Liver (tissue), 9 donors: Measurements from ENCODE around the gene SEC24D. TPM values are rescaled to one million over a fixed set of nuclear protein-coding genes. Genes with fewer than 3 reads are reported as not detected.

Source experiments
- DNase-seq: peaks from one replicate; pipeline ENCODE4 v3.0.0-alpha.2; 2017; ENCODE audit warnings: low spot score
- H3K27ac ChIP-seq, 2 donors: one replicate each; pipeline ENCODE4 v1.7.0; 2013; ENCODE audit warnings: inconsistent platforms in 2 of 2, low read length in 2 of 2, control low read depth in 1 of 2, low read depth in 1 of 2, mild to moderate bottlenecking in 1 of 2
- H3K27me3 ChIP-seq, 4 donors: one replicate each; pipeline versions ENCODE4 v1.6.1 to v1.7.0; 2013; ENCODE audit warnings: low read length in 3 of 4, inconsistent platforms in 1 of 4, mild to moderate bottlenecking in 1 of 4, moderate library complexity in 1 of 4; ENCODE audit not compliant: control insufficient read depth in 4 of 4, insufficient read depth in 4 of 4
- H3K36me3 ChIP-seq, 4 donors: one replicate each; pipeline versions ENCODE4 v1.6.1 to v1.7.0; 2013; ENCODE audit warnings: low read length in 3 of 4, mild to moderate bottlenecking in 3 of 4, low read depth in 1 of 4, moderate library complexity in 1 of 4; ENCODE audit not compliant: control insufficient read depth in 4 of 4, insufficient read depth in 3 of 4
- H3K4me1 ChIP-seq, 4 donors: one replicate each; pipeline versions ENCODE4 v1.6.1 to v1.7.0; 2013; ENCODE audit warnings: low read length in 3 of 4, mild to moderate bottlenecking in 3 of 4, moderate library complexity in 1 of 4; ENCODE audit not compliant: control insufficient read depth in 4 of 4, insufficient read depth in 4 of 4
- H3K4me3 ChIP-seq, 3 donors: one replicate each; pipeline versions ENCODE4 v1.6.1 to v1.7.0; 2013; ENCODE audit warnings: low read length in 3 of 3, control low read depth in 1 of 3, low read depth in 1 of 3, mild to moderate bottlenecking in 1 of 3
- H3K9ac ChIP-seq, 2 donors: one replicate each; pipeline ENCODE4 v1.7.0; 2013; ENCODE audit warnings: low read length in 2 of 2, mild to moderate bottlenecking in 2 of 2, moderate library complexity in 2 of 2, control low read depth in 1 of 2, low read depth in 1 of 2
- H3K9me3 ChIP-seq, 4 donors: one replicate each; pipeline versions ENCODE4 v1.6.1 to v1.7.0; 2013; ENCODE audit warnings: low read length in 3 of 4; ENCODE audit not compliant: control insufficient read depth in 4 of 4
- EGR1 ChIP-seq, 2 donors: IDR thresholded peaks; 2 replicates each; pipeline ENCODE4 v1.6.1; 2016 to 2018; ENCODE audit warnings: antibody characterized with exemption in 2 of 2, low read depth in 2 of 2
- FOXA1 ChIP-seq: IDR thresholded peaks from 2 replicates; pipeline ENCODE4 v1.6.1; 2016; ENCODE audit warnings: antibody characterized with exemption
- FOXA2 ChIP-seq: IDR thresholded peaks from 2 replicates; pipeline ENCODE4 v1.6.1; 2016; ENCODE audit warnings: antibody characterized with exemption
- GABPA ChIP-seq, 2 donors: IDR thresholded peaks in 1 of 2; conservative IDR thresholded peaks in 1 of 2; 2 replicates each; pipeline ENCODE4 v1.6.1; 2016; ENCODE audit warnings: antibody characterized with exemption in 2 of 2, mild to moderate bottlenecking in 1 of 2, moderate library complexity in 1 of 2
- HNF4A ChIP-seq, 2 donors: conservative IDR thresholded peaks; 2 replicates each; pipeline ENCODE4 v1.6.1; 2016; ENCODE audit warnings: antibody characterized with exemption in 2 of 2, mild to moderate bottlenecking in 2 of 2
- HNF4G ChIP-seq: IDR thresholded peaks from 2 replicates; pipeline ENCODE4 v1.6.1; 2016; ENCODE audit warnings: antibody characterized with exemption
- JUND ChIP-seq, 2 donors: IDR thresholded peaks; 2 replicates each; pipeline ENCODE4 v1.6.1; 2016; ENCODE audit warnings: antibody characterized with exemption in 2 of 2
- NR2F2 ChIP-seq: IDR thresholded peaks from 2 replicates; pipeline ENCODE4 v1.6.1; 2016; ENCODE audit warnings: antibody characterized with exemption
- RAD21 ChIP-seq, 2 donors: IDR thresholded peaks; 2 replicates each; pipeline ENCODE4 v1.6.1; 2016; ENCODE audit warnings: antibody characterized with exemption in 2 of 2, mild to moderate bottlenecking in 2 of 2
- RXRA ChIP-seq, 2 donors: IDR thresholded peaks; 2 replicates each; pipeline ENCODE4 v1.6.1; 2017 to 2018; ENCODE audit warnings: antibody characterized with exemption in 2 of 2, mild to moderate bottlenecking in 1 of 2
- SP1 ChIP-seq: IDR thresholded peaks from 2 replicates; pipeline ENCODE4 v1.6.1; 2018; ENCODE audit warnings: antibody characterized with exemption, mild to moderate bottlenecking
- ZBTB33 ChIP-seq: IDR thresholded peaks from 2 replicates; pipeline ENCODE4 v1.6.1; 2016; ENCODE audit warnings: antibody characterized with exemption
- WGBS: extraction: QIAGEN DNeasy Blood & Tissue Kit; methylation state at CpG from one replicate; pipeline ENCODE4 v1.1.7; 2013; 5-methylcytosine and 5-hydroxymethylcytosine counted together
- polyA plus RNA-seq, 2 donors: library from polyadenylated mRNA; stranded (reverse) in 1 of 2; unstranded in 1 of 2; fragments of 200-250 nt in 1 of 2; fragments of >200 nt in 1 of 2; fragmentation: Nextera tagmentation in 1 of 2; extraction: Ambion mirVana in 1 of 2; gene quantifications; one replicate each; pipeline versions ENCODE4 v1.2.1 to v1.2.3, GENCODE V29; 2013 to 2015
- total RNA-seq, 2 donors: library from RNA; depleted of rRNA; stranded (reverse); fragments of >200 nt; gene quantifications; one replicate each; pipeline ENCODE4 v1.2.3, GENCODE V29; 2014
- TF ChIP-seq, protein P1 (sequence below): IDR thresholded peaks from 2 replicates; pipeline ENCODE4 v1.6.1; 2016; ENCODE audit warnings: antibody characterized with exemption
- TF ChIP-seq, protein P2 (sequence below): IDR thresholded peaks from 2 replicates; pipeline ENCODE4 v1.6.1; 2016; ENCODE audit warnings: antibody characterized with exemption, mild to moderate bottlenecking
- TF ChIP-seq, protein P3 (sequence below): fragments of 150-350 bp; IDR thresholded peaks from 2 replicates; pipeline ENCODE4 v1.5.1; 2017; ENCODE audit warnings: improper control_type of control experiment, low read depth, low read length; ENCODE audit not compliant: missing input control
- donor health status: healthy.
- donor health status: healthy.
- donor health status: healthy.
- donor health status: healthy.
- donor health status: healthy.

The SEC24D gene
- total and polyA plus RNA-seq, 4 donors: 16.0 to 80.8 (median 33.7) TPM

- TF ChIP-seq HNF4G (no peak), RAD21 (IDR thresholded peaks at IDR 0.05) (no peak), FOXA2 (no peak)
Measured at GRCh38 chr4:118842055-118842454, 6.1 kb upstream of the SEC24D start (continued).

DNA sequence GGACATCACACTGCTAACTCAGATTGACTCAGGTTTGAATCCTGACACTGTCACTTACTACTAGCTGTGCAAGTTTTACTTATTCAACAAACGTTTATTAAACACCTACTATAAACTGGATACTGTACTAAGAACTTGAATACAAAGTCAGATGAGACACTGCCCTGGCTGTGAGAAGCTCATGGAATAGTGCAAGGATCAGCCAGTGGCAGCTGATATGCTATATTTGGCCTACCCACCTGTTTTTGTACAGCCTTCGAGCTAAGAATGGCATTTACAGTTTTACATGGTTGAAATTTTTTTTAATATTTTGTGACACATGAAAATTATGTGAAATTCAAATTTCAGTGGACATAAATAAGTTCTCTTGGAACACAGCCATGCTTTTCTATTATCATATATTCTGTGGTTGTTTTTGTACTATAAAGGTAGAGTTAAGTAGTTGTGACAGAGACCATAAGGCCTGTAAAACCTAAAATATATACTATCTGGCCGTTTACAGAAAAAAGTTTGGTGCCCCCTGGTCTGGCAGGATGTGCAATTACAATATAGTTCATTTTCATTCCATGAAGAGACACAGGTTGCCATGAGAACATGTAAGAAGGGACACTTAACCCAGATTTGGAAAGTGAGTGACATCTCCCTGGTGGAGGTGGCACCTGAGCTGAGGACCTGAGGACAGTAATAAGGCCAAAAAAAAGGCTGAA, 3.4 kb upstream of the SEC24D start:
- no peak overlapping the region for H3K4me3 ChIP-seq
- H3K9ac ChIP-seq: no peak overlapping the region
- TF ChIP-seq ZBTB33: no peak
- TF ChIP-seq FOXA2: no peak
- TF ChIP-seq, protein P1, sequence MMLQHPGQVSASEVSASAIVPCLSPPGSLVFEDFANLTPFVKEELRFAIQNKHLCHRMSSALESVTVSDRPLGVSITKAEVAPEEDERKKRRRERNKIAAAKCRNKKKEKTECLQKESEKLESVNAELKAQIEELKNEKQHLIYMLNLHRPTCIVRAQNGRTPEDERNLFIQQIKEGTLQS: no peak
- no peak for TF ChIP-seq RXRA (IDR thresholded peaks at IDR 0.05)
- TF ChIP-seq HNF4A (conservative IDR thresholded peaks at IDR 0.05): no peak
- no peak for TF ChIP-seq RAD21 (IDR thresholded peaks at IDR 0.05)
- no peak for TF ChIP-seq SP1
- no peak for TF ChIP-seq JUND (IDR thresholded peaks at IDR 0.05)
- no peak for TF ChIP-seq HNF4G
- TF ChIP-seq FOXA1: no peak
- TF ChIP-seq, protein P2, sequence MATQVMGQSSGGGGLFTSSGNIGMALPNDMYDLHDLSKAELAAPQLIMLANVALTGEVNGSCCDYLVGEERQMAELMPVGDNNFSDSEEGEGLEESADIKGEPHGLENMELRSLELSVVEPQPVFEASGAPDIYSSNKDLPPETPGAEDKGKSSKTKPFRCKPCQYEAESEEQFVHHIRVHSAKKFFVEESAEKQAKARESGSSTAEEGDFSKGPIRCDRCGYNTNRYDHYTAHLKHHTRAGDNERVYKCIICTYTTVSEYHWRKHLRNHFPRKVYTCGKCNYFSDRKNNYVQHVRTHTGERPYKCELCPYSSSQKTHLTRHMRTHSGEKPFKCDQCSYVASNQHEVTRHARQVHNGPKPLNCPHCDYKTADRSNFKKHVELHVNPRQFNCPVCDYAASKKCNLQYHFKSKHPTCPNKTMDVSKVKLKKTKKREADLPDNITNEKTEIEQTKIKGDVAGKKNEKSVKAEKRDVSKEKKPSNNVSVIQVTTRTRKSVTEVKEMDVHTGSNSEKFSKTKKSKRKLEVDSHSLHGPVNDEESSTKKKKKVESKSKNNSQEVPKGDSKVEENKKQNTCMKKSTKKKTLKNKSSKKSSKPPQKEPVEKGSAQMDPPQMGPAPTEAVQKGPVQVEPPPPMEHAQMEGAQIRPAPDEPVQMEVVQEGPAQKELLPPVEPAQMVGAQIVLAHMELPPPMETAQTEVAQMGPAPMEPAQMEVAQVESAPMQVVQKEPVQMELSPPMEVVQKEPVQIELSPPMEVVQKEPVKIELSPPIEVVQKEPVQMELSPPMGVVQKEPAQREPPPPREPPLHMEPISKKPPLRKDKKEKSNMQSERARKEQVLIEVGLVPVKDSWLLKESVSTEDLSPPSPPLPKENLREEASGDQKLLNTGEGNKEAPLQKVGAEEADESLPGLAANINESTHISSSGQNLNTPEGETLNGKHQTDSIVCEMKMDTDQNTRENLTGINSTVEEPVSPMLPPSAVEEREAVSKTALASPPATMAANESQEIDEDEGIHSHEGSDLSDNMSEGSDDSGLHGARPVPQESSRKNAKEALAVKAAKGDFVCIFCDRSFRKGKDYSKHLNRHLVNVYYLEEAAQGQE: no peak
- no peak for TF ChIP-seq EGR1 (IDR thresholded peaks at IDR 0.05; ENCODE audit: low read depth in 2 of 2)
- no peaks in the 10 kb centered on the region for H3K27me3 ChIP-seq
- DNase-seq: no peak
- WGBS: 80% methylated on average over 3 of the region's 3 CpGs
- peaks cover 0 to 12% (median 7%) of the 10 kb centered on the region in 4 donors for H3K4me1 ChIP-seq
- no peaks in the 10 kb centered on the region for H3K36me3 ChIP-seq
- no peak overlapping the region for H3K27ac ChIP-seq
- H3K9me3 ChIP-seq: no peaks in the 10 kb centered on the region

GRCh38 chr4:118837121-118837507, 1.2 kb upstream of the SEC24D start:
- 78% methylated on average over 4 of the region's 4 CpGs for WGBS
- H3K27ac ChIP-seq: no peak overlapping the region
- TF ChIP-seq FOXA1: no peak
- TF ChIP-seq ZBTB33: no peak
- no peak for TF ChIP-seq EGR1 (IDR thresholded peaks at IDR 0.05; ENCODE audit: low read depth in 2 of 2)
- no peak for TF ChIP-seq HNF4A (conservative IDR thresholded peaks at IDR 0.05)
- no peak for TF ChIP-seq GABPA (IDR thresholded peaks at IDR 0.05 in 1 of 2, conservative IDR thresholded peaks at IDR 0.05 in 1 of 2)
- no peak for TF ChIP-seq NR2F2
- no peak for TF ChIP-seq HNF4G
- no peak for TF ChIP-seq SP1
- TF ChIP-seq, protein P3, sequence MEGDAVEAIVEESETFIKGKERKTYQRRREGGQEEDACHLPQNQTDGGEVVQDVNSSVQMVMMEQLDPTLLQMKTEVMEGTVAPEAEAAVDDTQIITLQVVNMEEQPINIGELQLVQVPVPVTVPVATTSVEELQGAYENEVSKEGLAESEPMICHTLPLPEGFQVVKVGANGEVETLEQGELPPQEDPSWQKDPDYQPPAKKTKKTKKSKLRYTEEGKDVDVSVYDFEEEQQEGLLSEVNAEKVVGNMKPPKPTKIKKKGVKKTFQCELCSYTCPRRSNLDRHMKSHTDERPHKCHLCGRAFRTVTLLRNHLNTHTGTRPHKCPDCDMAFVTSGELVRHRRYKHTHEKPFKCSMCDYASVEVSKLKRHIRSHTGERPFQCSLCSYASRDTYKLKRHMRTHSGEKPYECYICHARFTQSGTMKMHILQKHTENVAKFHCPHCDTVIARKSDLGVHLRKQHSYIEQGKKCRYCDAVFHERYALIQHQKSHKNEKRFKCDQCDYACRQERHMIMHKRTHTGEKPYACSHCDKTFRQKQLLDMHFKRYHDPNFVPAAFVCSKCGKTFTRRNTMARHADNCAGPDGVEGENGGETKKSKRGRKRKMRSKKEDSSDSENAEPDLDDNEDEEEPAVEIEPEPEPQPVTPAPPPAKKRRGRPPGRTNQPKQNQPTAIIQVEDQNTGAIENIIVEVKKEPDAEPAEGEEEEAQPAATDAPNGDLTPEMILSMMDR: no peak
- no peak for TF ChIP-seq FOXA2
- TF ChIP-seq, protein P2: no peak

More at GRCh38 chr4:118837121-118837507, 1.2 kb upstream of the SEC24D start:
- Histone ChIP-seq H3K9ac (peak overlapping the region in 1 of 2 donors; percentile 84), H3K4me1 (peaks cover 2 to 26% (median 13%) of the 10 kb centered on the region in 4 donors), H3K27me3 (no peaks in the 10 kb centered on the region), H3K9me3 (no peaks in the 10 kb centered on the region), H3K36me3 (peaks cover 3 to 18% (median 8%) of the 10 kb centered on the region in 4 donors), H3K4me3 (no peak overlapping the region)
- no peak for DNase-seq
